Measurements from ENCODE around the gene SOS1.

- no peak for TF ChIP-seq CTCF (IDR thresholded peaks at IDR 0.05)
- no peak for TF ChIP-seq POLR2A (IDR thresholded peaks at IDR 0.05)
Measured at GRCh38 chr2:38960609-38961320, 160.1 kb downstream of the SOS1 start.

All from prostate gland (tissue), 2 donors.